NCI-H2171 (cell line): ENCODE results near the gene SAA2.
"Not testable (repeated sequence)": the region's sequence is repeated elsewhere in the genome, so short reads cannot be mapped to it uniquely, and the experiment has no call there.

ENCODE experiments used
- DNase-seq: peaks from one replicate; lab custom pipeline; 2025; lab: John Stamatoyannopoulos, UW

The SAA2 gene

DNA sequence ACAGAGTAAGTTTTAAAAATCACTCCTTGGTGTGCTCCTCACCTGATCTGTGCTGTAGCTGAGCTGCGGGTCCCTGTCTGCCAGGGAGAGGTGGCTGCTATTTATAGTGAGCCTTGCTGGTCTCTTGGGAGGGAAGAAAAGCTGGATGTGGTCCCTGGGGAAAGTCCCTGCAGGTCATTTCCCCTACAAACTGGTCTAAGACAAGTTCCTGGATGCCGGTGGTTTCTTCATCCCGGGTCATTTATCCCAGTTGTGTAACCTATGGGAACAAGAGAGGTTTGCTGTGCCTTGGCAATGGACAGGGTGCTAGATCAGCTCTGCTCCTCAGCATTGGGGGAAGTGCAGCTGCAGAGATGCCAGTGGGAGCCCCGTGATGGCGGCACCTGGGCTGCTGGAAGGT, at the start of gene SAA2:
Gene SAA2, minus strand, starts transcription at position 108 of the 400 bp plus-strand sequence. CDS start 657 bp downstream, outside the sequence.
- no peak for DNase-seq

- no peak for DNase-seq
Measured at GRCh38 chr11:18295316-18295715, 46.8 kb upstream of the SAA2 start.

GRCh38 chr11:18294862-18295261, 46.4 kb upstream of the SAA2 start:
- DNase-seq: no peak

DNA sequence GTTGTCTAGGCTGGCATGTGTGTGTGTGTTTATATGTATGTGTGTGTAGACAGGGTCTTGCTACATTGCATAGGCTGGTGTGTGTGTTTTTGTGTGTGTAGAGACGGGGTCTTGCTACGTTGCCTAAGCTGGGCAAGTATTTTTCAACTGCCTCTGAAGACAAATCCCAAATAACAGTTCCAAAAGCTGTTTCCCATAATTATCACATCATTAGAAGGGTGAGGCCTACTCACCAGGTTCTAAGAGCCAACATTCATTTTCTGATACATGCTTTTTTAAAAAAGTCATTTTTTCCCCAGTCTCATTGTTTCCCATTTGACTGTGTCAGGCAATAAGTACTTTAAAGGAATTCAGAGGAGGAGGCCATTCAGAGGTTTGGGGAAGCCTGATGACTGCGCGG, 40.4 kb upstream of the SAA2 start:
- no peak for DNase-seq

DNA sequence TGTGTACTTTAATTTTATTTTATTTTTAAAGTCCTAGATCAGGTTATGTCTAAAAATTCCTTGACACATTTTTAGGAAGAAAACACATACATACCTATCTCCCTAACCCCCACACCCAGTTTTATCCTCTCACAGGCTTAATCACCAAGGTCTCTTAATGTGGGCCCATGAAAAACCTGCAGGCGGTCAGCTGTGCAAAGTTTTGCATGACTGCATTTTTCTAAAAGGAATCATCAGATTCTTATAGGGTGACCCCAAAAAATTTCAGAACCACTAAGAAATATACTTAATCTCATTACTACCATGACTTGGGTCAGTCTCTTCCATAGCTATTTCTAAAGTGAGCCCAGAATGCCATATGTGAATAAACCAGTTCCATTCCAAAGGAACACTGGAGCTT, 37.4 kb upstream of the SAA2 start:
- DNase-seq: no peak

DNA sequence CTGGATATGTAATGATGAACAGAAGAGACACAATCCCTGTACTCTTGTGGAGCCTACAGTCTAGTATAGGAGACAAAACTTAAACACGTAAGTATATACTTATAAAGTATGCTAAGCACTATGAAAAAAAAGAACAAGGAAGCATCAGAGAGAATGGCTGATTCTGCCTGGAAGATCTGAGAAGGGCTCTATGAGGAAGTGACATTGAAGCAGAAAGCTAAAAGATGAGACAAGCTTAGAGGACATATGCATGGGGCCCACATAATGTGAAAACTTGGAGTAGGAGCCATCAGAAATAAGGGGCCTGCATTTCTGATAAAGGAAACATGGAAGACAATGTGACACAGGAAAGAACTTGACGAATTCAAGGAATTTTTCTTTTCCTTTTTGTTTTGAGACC, 34.2 kb upstream of the SAA2 start:
- DNase-seq: no peak

- DNase-seq: no peak
Measured at GRCh38 chr11:18280438-18281045, 32.1 kb upstream of the SAA2 start.

GRCh38 chr11:18277565-18278271, 29.2 kb upstream of the SAA2 start:
- no peak for DNase-seq

- DNase-seq: no peak
Measured at GRCh38 chr11:18271206-18271605, 22.7 kb upstream of the SAA2 start.

DNA sequence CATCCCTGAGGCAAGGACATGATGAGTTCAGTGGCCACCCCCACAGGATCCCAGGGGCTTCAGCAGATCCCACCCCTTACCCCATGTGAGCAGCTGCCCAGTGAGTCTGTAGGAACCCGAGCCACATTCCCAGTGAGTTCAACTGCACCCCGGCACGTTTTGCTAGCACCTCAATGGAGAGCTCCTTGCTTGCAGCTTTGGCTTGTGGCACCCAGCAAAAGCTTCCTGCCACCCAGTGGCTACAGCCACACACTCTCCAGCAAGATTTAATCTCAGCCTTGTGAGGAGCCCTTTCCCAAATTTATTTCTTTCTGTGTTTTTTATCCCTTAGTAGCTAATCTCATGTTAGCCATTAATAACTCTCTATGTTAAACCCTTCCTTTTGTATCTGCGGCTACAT, 21.6 kb upstream of the SAA2 start:
- no peak for DNase-seq

GRCh38 chr11:18269252-18269651, 20.8 kb upstream of the SAA2 start:
- DNase-seq: not testable (repeated sequence)

GRCh38 chr11:18267335-18268133, 19.1 kb upstream of the SAA2 start:
- DNase-seq: not testable (repeated sequence)

- DNase-seq: no peak
Measured at GRCh38 chr11:18265949-18266348, 17.5 kb upstream of the SAA2 start, which contains the start of gene SAA1. Gene SAA1, plus strand, starts transcription at chr11:18266264. Its CDS starts 624 bp downstream, at chr11:18266888.

DNA sequence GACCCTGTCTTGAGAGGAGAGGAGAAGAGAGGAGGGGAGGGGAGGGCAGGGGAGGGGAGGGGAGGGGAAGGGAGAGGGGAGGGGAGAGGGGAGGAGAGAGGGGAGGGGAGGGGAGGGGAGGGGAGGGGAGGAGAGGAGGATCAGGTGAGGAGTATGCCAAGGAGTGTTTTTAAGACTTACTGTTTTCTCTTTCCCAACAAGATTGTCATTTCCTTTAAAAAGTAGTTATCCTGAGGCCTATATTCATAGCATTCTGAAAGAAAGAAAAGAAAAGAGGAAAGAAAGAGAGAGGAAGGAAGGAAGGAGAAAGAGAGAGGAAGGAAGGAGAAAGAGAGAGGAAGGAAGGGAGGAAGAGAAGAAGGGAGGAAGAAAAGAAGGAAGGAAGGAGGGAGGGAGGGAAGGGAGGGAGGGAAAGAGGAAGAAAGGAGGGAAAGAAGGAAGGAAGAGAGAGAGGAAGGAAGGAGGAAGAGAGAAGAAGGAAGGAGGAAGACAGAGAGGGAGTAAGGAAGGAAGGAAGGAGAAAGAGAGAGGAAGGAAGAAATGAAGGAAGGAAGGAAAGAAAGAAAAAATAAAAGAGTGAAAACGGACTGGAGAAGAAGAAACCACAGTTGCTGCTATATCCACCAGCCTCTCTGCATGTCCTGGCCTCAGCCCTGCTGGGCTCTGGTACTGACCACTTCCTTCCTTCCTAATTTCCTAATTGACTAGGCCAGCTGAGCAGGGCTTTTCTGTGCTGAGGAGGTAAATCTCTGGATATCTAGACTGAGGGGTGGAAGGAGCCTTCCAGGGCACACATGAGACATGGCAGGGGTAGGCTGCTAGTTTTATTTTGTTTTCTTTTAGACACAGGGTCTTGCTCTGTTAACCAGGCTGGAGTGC, 16.4 kb upstream of the SAA2 start:
- no peak for DNase-seq

- DNase-seq: no peak
Measured at GRCh38 chr11:18264035-18264434, 15.6 kb upstream of the SAA2 start.

DNA sequence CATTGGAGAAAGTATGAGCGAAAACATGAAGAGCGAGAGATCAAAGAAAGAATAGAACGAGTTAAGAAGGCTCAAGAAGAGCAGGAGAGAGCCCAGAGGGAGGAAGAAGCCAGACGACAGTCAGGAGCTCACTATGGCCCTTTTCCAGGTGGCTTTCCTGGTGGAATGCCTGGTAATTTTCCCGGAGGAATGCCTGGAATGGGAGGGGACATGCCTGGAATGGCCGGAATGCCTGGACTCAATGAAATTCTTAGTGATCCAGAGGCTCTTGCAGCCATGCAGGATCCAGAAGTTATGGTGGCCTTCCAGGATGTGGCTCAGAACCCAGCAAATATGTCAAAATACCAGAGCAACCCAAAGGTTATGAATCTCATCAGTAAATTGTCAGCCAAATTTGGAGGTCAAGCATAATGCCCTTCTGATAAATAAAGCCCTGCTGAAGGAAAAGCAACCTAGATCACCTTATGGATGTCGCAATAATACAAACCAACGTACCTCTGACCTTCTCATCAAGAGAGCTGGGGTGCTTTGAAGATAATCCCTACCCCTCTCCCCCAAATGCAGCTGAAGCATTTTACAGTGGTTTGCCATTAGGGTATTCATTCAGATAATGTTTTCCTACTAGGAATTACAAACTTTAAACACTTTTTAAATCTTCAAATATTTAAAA, 14.3 kb upstream of the SAA2 start:
- DNase-seq: not testable (repeated sequence)

- no peak for DNase-seq
Measured at GRCh38 chr11:18261721-18262120, 13.3 kb upstream of the SAA2 start.

GRCh38 chr11:18259259-18259658, 10.8 kb upstream of the SAA2 start:
- DNase-seq: no peak

- no peak for DNase-seq
Measured at GRCh38 chr11:18254781-18255361, 6.4 kb upstream of the SAA2 start.

- no peak for DNase-seq
Measured at GRCh38 chr11:18253778-18254338, 5.4 kb upstream of the SAA2 start.

DNA sequence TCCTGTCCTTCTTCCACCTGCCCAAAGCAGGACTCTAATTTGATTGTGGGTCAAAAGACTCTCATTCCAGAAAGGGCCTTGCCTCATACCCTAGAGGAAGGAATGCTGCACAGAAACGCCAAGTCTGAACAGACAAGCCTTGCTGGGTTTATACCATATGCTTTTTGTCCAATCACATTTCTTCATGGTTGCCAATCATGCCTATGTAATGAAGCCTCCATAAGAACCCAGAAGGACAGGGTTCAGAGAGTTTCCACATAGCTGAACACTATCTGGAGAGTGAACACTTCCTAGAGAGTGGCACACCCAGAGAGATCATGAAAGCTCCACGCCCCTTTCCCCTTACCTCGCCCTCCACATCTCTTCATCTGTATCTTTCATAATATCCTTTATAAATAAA, 4.8 kb upstream of the SAA2 start:
- no peak for DNase-seq
